Stimulated activated CD8-positive, alpha-beta memory T cell treated with anti-CD3 and anti-CD28 coated beads, Interleukin-7, amount 100 ng/mL, for 48 hours (primary cell): Measurements from ENCODE around the gene IARS2.
"Not testable (repeated sequence)": the region's sequence is repeated elsewhere in the genome, so short reads cannot be mapped to it uniquely, and the experiment has no call there.

Experiments used
- DNase-seq, 2 donors: peaks; one replicate each; pipeline ENCODE4 v3.0.0-alpha.2; 2020; ENCODE audit warnings: low read depth in 1 of 2; ENCODE audit errors: extremely low read depth in 1 of 2

IARS2 gene

GRCh38 chr1:220110473-220110872 lies 16.5 kb downstream of the IARS2 start:
- not testable (repeated sequence) for DNase-seq

DNA sequence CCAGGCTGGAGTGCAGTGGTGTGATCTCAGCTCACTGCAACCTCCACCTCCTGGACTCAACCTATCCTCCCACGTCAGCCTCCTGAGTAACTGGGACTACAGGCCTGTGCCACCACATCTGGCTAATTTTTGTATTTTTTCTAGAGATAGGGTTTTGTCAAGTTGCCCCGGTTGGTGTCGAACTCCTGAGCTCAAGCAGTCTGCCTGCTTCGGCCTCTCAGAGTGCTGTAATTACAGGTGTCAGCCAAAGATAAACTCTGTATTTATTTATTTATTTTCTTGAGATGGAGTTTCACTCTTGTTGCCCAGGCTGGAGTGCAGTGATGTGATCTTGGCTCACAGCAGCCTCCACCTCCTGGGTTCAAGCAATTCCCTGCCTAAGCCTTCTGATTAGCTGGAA lies 18.7 kb downstream of the IARS2 start:
- not testable (repeated sequence) for DNase-seq

DNA sequence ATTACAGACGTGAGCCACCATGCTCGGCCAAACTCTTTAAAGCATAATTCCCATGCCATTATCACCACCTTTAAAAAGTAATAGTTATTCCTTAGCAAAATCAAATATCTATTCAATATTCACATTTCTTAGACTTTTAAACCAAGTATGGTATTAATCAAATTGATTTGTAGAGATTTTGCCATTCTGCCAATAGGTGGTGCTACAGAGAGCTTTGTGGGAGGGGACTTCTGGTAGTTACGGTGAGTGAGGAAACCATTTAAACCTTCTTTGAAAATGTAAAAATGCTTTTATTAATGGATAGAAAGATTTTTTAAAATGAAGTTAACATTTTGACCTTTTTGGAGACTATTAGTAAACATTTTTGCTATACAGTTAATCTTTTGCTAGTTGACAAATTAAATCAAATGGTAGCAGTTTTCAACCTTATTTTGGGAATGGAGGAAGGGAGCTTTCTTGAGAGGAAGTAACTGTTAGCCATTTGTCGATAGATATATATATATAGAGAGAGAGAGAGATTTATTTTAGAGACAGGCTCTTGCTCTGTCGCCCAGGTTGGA lies 19.3 kb downstream of the IARS2 start:
- no peak for DNase-seq

DNA sequence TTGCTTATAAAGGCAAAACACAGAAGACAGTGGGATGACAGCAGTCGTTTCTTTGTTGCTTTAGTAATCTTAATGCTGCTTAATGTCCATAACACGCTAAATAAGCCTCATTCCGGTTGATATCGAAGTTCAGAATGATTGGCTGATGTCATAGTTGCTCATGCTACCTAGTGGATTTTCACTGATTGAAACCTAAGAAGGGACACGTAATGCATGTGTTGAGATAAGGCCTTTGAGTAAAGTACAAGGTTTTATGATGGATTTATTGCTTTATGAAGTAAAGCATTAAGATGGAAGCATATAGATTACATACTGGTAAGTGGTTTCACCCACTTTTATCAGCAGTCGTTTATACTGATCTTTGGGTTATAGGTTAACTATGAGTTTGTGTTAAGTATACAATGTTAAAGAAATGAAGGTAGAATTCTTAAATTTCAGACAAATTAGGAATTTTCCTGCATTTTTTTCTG lies 25.1 kb downstream of the IARS2 start:
- DNase-seq = no peak

GRCh38 chr1:220121791-220122530 lies 28.0 kb downstream of the IARS2 start:
- DNase-seq = no peak

GRCh38 chr1:220123066-220123465 lies 29.1 kb downstream of the IARS2 start:
- no peak for DNase-seq

- DNase-seq = no peak
These were observed 30.0 kb downstream of the IARS2 start for GRCh38 chr1:220123889-220124288.

DNA sequence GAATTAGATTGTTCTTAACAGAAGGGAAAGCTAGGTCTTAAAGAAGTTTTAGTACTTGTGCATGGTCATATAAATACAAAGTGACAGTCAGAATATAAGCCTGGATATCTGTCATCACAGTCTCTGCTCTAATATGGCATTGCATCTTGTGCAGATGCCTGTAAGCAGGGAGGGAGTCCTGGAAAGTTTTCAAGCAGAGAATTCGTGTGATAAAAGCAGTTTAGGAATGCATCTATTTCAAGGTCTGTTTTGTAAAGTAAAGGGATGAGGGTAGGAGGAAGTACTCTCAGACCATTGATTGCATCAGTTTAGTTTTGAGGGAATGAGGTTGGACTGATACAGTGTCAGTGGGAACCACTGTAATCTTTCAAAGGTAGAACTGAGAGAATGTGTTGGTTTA lies 30.6 kb downstream of the IARS2 start:
- DNase-seq = no peak

DNA sequence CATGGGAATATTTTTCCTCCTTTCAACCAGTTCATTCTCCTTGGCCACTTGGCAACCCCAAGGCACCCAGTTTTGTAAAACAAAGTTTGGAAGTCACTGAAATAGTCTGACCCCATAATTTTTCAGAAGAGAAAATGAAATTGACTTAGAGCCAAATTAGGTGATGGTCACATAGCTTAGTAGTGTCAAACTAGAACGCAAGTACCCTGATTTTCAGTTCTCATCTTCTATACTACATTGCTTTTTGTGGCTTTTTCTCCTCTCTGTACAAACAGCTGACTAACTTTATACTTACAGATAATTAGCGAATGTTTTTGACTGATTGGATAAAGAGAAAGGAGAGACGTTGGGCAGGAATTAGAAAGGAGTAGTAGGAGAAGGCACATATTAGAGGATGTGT lies 33.1 kb downstream of the IARS2 start:
- no peak for DNase-seq

DNA sequence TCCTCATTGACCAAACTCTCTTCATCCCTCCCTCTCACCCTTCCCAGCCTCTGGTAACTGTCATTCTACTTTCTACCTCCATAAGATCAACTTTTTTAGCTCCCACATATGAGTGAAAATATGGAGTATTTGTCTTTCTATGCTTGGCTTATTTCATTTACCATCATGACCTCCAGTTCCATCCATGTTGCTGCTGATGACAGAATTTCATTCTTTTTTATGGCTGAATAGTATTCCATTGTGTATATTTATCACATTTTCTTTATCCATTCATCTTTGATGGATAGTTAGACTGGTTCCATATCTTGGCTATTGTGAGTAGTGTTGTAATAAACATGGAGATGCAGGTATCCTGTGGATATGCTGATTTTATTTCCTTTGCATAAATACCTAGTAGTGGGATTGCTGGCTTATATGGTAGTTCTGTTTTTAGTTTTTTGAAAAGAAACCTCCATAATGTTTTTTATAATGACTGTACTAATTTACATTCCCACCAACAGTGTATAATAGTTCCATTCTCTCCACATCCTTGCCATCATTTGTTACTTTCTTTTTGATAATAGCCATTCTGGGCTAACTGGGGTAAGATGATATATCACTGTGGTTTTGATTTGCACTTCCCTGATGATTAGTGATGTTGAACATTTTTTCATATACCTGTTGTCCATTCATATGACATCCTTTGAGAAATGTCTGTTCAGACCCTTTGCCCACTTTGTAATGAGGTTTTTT lies 35.7 kb downstream of the IARS2 start:
- DNase-seq = no peak

DNA sequence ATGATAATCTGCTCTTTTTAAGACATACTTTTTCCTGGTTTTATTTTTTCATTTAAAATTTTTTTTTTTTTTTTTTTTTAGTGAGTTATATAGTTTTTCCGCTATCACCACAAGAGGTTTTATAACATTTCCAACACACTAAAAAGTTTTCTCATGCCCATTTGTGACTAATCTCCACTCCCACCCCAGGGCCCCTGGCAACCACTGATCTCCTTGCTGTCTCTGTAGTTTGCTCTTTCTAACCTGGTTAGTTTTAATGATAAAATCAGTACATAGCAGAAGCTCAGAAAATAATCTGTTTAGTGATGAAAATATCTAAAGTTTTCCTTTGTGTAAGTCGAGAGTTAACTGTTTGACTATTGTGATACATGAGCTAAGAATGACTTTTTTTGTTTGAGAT lies 41.8 kb downstream of the IARS2 start:
- no peak for DNase-seq

- DNase-seq = no peak
These were observed 43.3 kb downstream of the IARS2 start for GRCh38 chr1:220137019-220137786.

DNA sequence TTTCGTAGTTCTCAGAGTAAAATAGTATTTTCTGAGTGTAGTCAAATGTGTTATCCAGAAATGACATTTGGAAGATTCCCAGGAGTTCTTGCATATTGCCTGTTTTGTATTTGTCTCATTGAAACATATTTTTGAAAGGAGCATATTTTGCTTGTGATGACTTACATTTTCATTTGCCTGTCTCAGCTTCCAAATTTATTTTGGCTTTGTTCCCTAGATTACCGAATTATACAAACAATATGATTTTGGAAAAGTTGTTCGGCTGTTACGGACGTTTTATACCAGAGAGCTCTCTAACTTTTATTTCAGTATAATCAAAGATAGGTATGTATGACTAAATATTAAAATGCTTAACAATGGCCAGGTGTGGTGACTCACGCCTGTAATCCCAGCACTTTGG lies 46.0 kb downstream of the IARS2 start:
- DNase-seq = no peak

- no peak for DNase-seq
These were observed 50.1 kb downstream of the IARS2 start for GRCh38 chr1:220144051-220144450.

DNA sequence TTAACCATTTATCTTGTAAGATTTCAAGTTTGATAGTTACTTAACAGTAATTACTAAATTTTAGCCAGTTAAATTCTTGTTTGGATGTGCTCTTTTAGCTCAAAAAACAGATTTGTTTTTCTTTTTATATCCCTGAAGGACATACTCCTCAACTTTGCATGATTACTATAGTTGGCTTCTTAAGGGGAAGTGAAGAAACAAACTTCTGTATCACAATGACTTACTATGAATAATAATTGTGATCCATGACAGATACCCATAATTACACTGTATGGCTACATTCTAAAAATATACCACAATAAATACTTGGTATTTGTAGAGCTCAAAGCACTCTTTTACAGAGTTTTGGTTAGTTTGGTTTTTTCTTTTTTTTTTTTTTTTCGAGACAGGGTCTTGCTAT lies 55.8 kb downstream of the IARS2 start:
- DNase-seq = no peak

DNA sequence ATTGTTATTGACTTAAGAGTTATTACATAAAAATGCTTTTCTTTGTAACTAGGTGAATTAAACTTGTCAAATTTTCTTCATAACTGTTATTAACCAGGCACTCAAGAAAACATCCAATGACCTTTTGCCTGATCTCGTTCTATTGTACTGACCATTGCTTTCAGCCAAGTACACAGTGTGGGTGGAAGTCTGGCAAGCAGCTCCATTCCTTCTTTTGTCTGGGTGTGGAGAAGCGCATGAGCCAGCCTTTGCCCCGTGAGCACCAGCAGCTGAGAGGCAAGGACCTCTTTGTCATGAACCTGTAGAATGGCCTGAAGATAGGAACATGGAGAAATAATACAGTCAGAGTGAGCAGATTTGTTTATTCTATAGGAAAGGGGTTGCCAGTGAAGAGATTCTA lies 57.5 kb downstream of the IARS2 start:
- no peak for DNase-seq

GRCh38 chr1:220153147-220153546 lies 59.2 kb downstream of the IARS2 start:
- DNase-seq = no peak

DNA sequence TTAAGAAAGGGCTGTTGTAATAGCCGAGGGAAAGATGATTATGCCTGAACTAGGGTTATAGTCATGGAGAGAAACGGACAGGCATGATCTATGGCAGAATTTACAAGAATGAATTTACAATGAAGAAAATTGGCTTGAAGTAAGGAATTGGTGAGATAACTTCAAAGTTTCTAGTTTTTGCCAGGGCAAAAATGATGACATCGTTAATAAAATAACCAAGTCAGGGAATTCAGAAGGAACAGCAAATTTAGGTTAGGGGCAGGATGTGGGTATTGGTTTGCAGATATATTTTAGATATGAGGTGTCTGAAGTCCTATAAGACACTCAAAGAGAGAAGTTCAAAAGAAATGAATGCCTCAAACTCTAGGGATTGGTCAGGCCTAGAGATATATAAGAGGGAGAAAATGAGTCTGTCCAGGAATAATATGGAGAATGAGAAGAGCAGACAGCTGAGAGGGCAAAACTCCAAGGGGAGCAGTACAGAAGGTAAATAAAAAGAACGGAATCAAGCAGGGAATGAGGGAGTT lies 62.8 kb downstream of the IARS2 start:
- DNase-seq = no peak

- no peak for DNase-seq
These were observed 63.8 kb downstream of the IARS2 start for GRCh38 chr1:220157738-220158137.

DNA sequence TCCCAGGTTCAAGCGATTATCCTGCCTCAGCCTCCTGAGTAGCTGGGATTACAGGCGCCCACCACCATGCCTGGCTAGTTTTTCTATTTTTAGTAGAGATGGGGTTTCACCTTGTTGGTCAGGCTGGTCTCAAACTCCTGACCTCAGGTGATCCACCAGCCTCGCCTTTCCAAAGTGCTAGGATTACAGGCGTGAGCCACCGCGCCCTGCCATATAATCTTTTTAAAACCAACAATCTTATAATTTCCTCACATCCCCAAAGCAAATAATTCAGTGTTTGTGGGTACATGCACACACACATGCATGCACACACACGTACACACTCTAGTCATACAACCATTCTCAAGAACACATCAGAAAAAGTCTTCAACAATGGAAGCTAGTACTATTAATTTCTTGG lies 64.6 kb downstream of the IARS2 start:
- DNase-seq = not testable (repeated sequence)

DNA sequence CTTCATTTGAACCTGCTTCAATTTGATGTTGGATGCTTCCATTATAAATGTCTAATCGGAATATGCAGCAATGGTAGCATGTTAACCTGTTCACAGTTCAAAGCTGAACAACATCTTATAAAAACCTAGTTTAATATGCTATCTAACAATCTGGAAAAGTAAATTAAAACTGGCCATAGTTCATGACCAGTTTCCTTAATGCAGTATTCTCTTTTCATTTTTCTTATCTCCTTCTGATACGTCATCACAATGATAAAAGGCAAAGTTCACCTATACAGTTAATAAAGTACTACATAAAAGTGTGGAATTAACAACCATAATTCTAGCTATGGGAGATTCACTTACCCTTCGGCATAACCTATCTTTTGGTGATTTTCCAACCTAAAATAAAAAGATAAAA lies 65.1 kb downstream of the IARS2 start:
- DNase-seq = no peak
